Neuronal stem cell (in vitro differentiated cells): ENCODE data around the gene PHYKPL.
A peak's percentile ranks its signal among the peaks of the same experiment; 100 is the strongest.

ENCODE experiments used
- DNase-seq: peaks from one replicate; pipeline ENCODE4 v3.0.0-alpha.2; 2013; ENCODE audit warnings: low spot score
- H2AFZ ChIP-seq: one replicate; pipeline ENCODE4 v1.6.1; 2013; ENCODE audit warnings: mild to moderate bottlenecking, low read length, inconsistent platforms
- H2AK5ac ChIP-seq: 2 replicates; pipeline ENCODE4 v1.6.1; 2013; ENCODE audit warnings: low read depth, mild to moderate bottlenecking, inconsistent platforms, low read length, moderate library complexity, mixed read lengths
- H2BK120ac ChIP-seq: 2 replicates; pipeline ENCODE4 v1.6.1; 2013; ENCODE audit warnings: low read depth, mild to moderate bottlenecking, inconsistent platforms, low read length, moderate library complexity, mixed read lengths
- H2BK12ac ChIP-seq: one replicate; pipeline ENCODE4 v1.6.1; 2013; ENCODE audit warnings: low read length, inconsistent platforms
- H2BK15ac ChIP-seq: 2 replicates; pipeline ENCODE4 v1.6.1; 2013; ENCODE audit warnings: mild to moderate bottlenecking, low read length, inconsistent platforms, mixed read lengths
- H2BK5ac ChIP-seq: one replicate; pipeline ENCODE4 v1.6.1; 2013; ENCODE audit warnings: inconsistent platforms, mild to moderate bottlenecking, low read length, moderate library complexity
- H3K14ac ChIP-seq: one replicate; pipeline ENCODE4 v1.6.1; 2013; ENCODE audit warnings: low read length, inconsistent platforms
- H3K18ac ChIP-seq: 2 replicates; pipeline ENCODE4 v1.6.1; 2013; ENCODE audit warnings: low read length, inconsistent platforms
- H3K23ac ChIP-seq: 2 replicates; pipeline ENCODE4 v1.6.1; 2013; ENCODE audit warnings: low read depth, mild to moderate bottlenecking, mixed read lengths, low read length, inconsistent platforms; ENCODE audit not compliant: poor library complexity
- H3K27ac ChIP-seq: replicated peaks from 3 replicates; pipeline ENCODE4 v1.5.1; 2013; ENCODE audit warnings: low read length, inconsistent platforms
- H3K27me3 ChIP-seq, 3 experiments: 2 replicates each; pipeline ENCODE4 v1.6.1; 2013; ENCODE audit warnings: low read length in 3 of 3, mild to moderate bottlenecking in 2 of 3, inconsistent platforms in 1 of 3, low read depth in 1 of 3, mixed read lengths in 1 of 3, moderate library complexity in 1 of 3; ENCODE audit not compliant: control insufficient read depth in 3 of 3, insufficient read depth in 3 of 3
- H3K36me3 ChIP-seq, 2 donors: replicated peaks in 1 of 2; 2 replicates each; pipeline ENCODE4 v1.6.1; 2013; ENCODE audit warnings: low read length in 2 of 2; ENCODE audit not compliant: control insufficient read depth in 2 of 2, insufficient read depth in 2 of 2
- H3K4ac ChIP-seq: 2 replicates; pipeline ENCODE4 v1.6.1; 2013; ENCODE audit warnings: inconsistent platforms, mild to moderate bottlenecking, low read length, moderate library complexity
- H3K4me1 ChIP-seq, 2 donors: 1 replicate in 1 of 2; 2 replicates in 1 of 2; pipeline ENCODE4 v1.6.1; 2013; ENCODE audit warnings: low read length in 2 of 2, low read depth in 1 of 2; ENCODE audit not compliant: control insufficient read depth in 2 of 2, insufficient read depth in 1 of 2
- H3K4me2 ChIP-seq: one replicate; pipeline ENCODE4 v1.6.1; 2013; ENCODE audit warnings: mild to moderate bottlenecking, low read length, inconsistent platforms; ENCODE audit not compliant: insufficient read depth, poor library complexity, severe bottlenecking
- H3K4me3 ChIP-seq, 2 donors: 2 replicates each; pipeline ENCODE4 v1.5.1; 2013; ENCODE audit warnings: low read length in 2 of 2, mild to moderate bottlenecking in 2 of 2, inconsistent platforms in 1 of 2, moderate library complexity in 1 of 2
- H3K79me1 ChIP-seq: one replicate; pipeline ENCODE4 v1.6.1; 2013; ENCODE audit warnings: low read depth, mild to moderate bottlenecking, inconsistent platforms, low read length, moderate library complexity
- H3K9ac ChIP-seq: one replicate; pipeline ENCODE4 v1.6.1; 2013; ENCODE audit warnings: mild to moderate bottlenecking, low read depth, low read length, inconsistent platforms; ENCODE audit not compliant: poor library complexity
- H3K9me3 ChIP-seq, 2 donors: replicated peaks in 1 of 2; 2 replicates each; pipeline versions ENCODE3 to v1.6.1; 2013; ENCODE audit warnings: low read length in 2 of 2, mild to moderate bottlenecking in 2 of 2, inconsistent platforms in 1 of 2, low read depth in 1 of 2, mixed read lengths in 1 of 2, moderate library complexity in 1 of 2; ENCODE audit not compliant: control insufficient read depth in 2 of 2, insufficient read depth in 1 of 2
- H4K8ac ChIP-seq: one replicate; pipeline ENCODE4 v1.6.1; 2013; ENCODE audit warnings: low read depth, mild to moderate bottlenecking, inconsistent platforms, low read length, moderate library complexity
- H4K91ac ChIP-seq: one replicate; pipeline ENCODE4 v1.6.1; 2013; ENCODE audit warnings: low read length, low read depth, mild to moderate bottlenecking, inconsistent platforms; ENCODE audit not compliant: poor library complexity
- WGBS, 2 donors: extraction: QIAGEN DNeasy Blood & Tissue Kit; methylation state at CpG; one replicate each; pipeline ENCODE4 v1.1.7; 2013; ENCODE audit warnings: missing lambda C conversion rate in 2 of 2, mixed read lengths in 1 of 2; ENCODE audit not compliant: insufficient read length in 2 of 2, insufficient replicate concordance in 1 of 2; ENCODE audit errors: extremely low coverage in 2 of 2; 5-methylcytosine and 5-hydroxymethylcytosine counted together

The PHYKPL gene

GRCh38 chr5:178216779-178217178 lies 15.8 kb downstream of the PHYKPL start:
- Histone ChIP-seq H2BK12ac (no peak overlapping the region), H3K9ac (no peak overlapping the region), H4K8ac (no peak overlapping the region), H3K79me1 (peaks cover 1% of the 10 kb centered on the region), H2AK5ac (no peak overlapping the region), H4K91ac (no peak overlapping the region), H2BK15ac (no peak overlapping the region), H3K27ac (no peak overlapping the region), H3K9me3 (peaks cover 0 to 2% of the 10 kb centered on the region in 2 donors), H3K4me1 (peaks cover 0 to 2% of the 10 kb centered on the region in 2 donors), H2AFZ (no peak overlapping the region), H3K4me3 (no peak overlapping the region), H2BK5ac (no peak overlapping the region), H3K18ac (no peak overlapping the region), H3K4ac (no peak overlapping the region), H3K27me3 (no peaks in the 10 kb centered on the region), H3K36me3 (peaks cover 53 to 84% of the 10 kb centered on the region in 2 donors), H3K14ac (no peak overlapping the region), H2BK120ac (no peak overlapping the region), H3K4me2 (no peak overlapping the region), H3K23ac (no peak overlapping the region)
- no CpG with 5 or more reads among the region's 3 CpGs for WGBS, 2 donors
- DNase-seq: no peak

DNA sequence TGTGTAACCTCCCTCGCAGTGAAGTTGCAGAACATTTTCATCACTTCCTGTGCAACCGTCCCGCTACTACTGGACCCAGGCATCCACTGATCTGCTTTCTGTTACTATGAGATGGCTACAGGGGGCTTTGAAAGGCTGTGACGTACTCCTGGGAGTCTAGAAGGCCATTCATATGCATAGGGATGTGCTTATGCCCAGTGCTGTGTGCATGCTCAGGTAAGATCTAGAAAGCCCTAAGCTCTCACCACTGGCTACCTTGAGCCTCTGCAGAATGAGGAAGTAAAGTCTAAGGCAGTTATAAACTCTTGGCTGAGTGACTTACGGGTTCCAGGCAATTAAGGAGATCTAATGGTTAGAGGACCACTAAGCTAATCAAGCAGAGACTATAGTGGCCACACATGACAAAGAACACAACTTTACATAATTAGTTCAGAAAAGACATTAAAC lies 16.5 kb downstream of the PHYKPL start:
- Histone ChIP-seq H2BK120ac (no peak overlapping the region), H3K4me3 (no peak overlapping the region), H4K91ac (no peak overlapping the region), H3K4me1 (no peaks in the 10 kb centered on the region), H2BK15ac (no peak overlapping the region), H3K36me3 (peaks cover 55 to 85% of the 10 kb centered on the region in 2 donors), H3K27me3 (no peaks in the 10 kb centered on the region), H2AK5ac (no peak overlapping the region), H3K4me2 (no peak overlapping the region), H2BK5ac (no peak overlapping the region), H3K79me1 (peaks cover 1% of the 10 kb centered on the region), H3K23ac (no peak overlapping the region), H3K27ac (no peak overlapping the region), H3K9ac (no peak overlapping the region), H2AFZ (no peak overlapping the region), H4K8ac (no peak overlapping the region), H3K14ac (no peak overlapping the region), H3K9me3 (no peaks in the 10 kb centered on the region), H3K4ac (no peak overlapping the region), H3K18ac (no peak overlapping the region), H2BK12ac (no peak overlapping the region)
- DNase-seq: no peak
- WGBS, 2 donors: no CpG with 5 or more reads among the region's 5 CpGs

- peak overlapping the region; percentile 12 for H2BK120ac ChIP-seq
- peak overlapping the region; percentile 68 for H4K8ac ChIP-seq
- H3K9ac ChIP-seq: no peak overlapping the region
- DNase-seq: no peak
- peaks cover 1% of the 10 kb centered on the region for H3K79me1 ChIP-seq
- no peak overlapping the region for H2BK12ac ChIP-seq
- no peak overlapping the region for H3K4ac ChIP-seq
- no CpG with 5 or more reads among the region's 13 CpGs for WGBS, 2 donors
- H3K18ac ChIP-seq: no peak overlapping the region
- H3K23ac ChIP-seq: peak overlapping the region; percentile 59
- H3K4me2 ChIP-seq: no peak overlapping the region
- H2BK5ac ChIP-seq: no peak overlapping the region
- peak overlapping the region in 1 of 2 donors; percentile 1 for H3K4me3 ChIP-seq
- H4K91ac ChIP-seq: no peak overlapping the region
- no peak overlapping the region for H2AK5ac ChIP-seq
- H2AFZ ChIP-seq: no peak overlapping the region
- H3K9me3 ChIP-seq: no peaks in the 10 kb centered on the region
- no peaks in the 10 kb centered on the region for H3K27me3 ChIP-seq
- H3K36me3 ChIP-seq: peaks cover 59 to 89% of the 10 kb centered on the region in 2 donors
- no peak overlapping the region for H3K27ac ChIP-seq
- H3K14ac ChIP-seq: no peak overlapping the region
- no peaks in the 10 kb centered on the region for H3K4me1 ChIP-seq
- no peak overlapping the region for H2BK15ac ChIP-seq
These were observed 17.2 kb downstream of the PHYKPL start for GRCh38 chr5:178215280-178216002.

DNA sequence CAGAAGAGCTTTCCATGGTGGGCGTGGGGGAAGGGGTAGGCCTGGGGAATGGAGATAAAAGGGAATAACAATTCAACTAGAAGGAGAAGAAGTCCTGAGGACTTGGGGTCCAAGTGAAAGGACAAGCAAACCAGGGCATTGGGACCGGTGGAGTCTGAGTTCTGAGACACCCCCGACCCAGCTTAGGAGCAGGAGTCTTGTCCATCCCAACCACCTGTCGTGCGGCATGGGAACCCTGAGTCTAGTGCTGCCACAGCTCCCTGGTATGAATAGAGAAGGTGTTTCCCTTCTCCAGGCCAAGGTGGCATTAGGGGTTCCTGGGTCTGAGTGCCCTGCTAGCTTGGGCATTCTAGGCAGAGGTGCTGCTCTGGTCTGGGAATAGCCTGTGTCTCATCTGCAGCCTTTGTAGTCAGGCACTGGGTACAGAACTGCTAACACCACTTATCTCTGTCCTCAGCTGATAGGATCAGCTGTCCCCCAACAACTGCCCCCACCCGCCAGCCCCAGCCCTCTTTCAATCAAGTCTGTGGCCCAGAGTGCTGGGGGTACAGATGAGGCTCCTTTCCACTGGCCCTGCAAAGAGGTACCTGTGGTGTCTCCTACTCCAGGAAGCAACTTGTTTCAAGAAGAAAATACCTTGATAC lies 18.3 kb downstream of the PHYKPL start:
- Histone ChIP-seq H3K9ac (no peak overlapping the region), H4K8ac (no peak overlapping the region), H3K4me1 (no peaks in the 10 kb centered on the region), H3K4ac (no peak overlapping the region), H3K4me3 (no peak overlapping the region), H2AK5ac (no peak overlapping the region), H3K79me1 (no peaks in the 10 kb centered on the region), H3K18ac (no peak overlapping the region), H3K23ac (no peak overlapping the region), H3K36me3 (peaks cover 68 to 94% of the 10 kb centered on the region in 2 donors), H3K14ac (no peak overlapping the region), H3K27me3 (no peaks in the 10 kb centered on the region), H2AFZ (no peak overlapping the region), H4K91ac (no peak overlapping the region), H3K4me2 (no peak overlapping the region), H3K9me3 (no peaks in the 10 kb centered on the region), H2BK120ac (no peak overlapping the region), H2BK12ac (no peak overlapping the region), H3K27ac (no peak overlapping the region), H2BK15ac (no peak overlapping the region), H2BK5ac (no peak overlapping the region)
- no peak for DNase-seq
- no CpG with 5 or more reads among the region's 6 CpGs for WGBS, 2 donors
